Astrocyte (in vitro differentiated cells and primary cell): ENCODE measurements around the gene STC2. TPM values are rescaled to one million over a fixed set of nuclear protein-coding genes. Genes with fewer than 3 reads are reported as not detected.

Experiments
- DNase-seq: peaks from one replicate; pipeline ENCODE4 v3.0.0-alpha.2; 2010; ENCODE audit warnings: low read depth
- FAIRE-seq: peaks from 2 replicates; lab custom pipeline; 2011; peaks lifted over from hg19 to GRCh38; lab: Jason Lieb, UNC
- H2AFZ ChIP-seq: 2 replicates; pipeline ENCODE4 v1.6.0; 2012; ENCODE audit warnings: low read depth, low read length, inconsistent platforms
- H3K27ac ChIP-seq: 2 replicates; pipeline ENCODE4 v1.5.1; 2011; ENCODE audit warnings: low read depth, low read length, inconsistent platforms
- H3K27me3 ChIP-seq: 2 replicates; pipeline ENCODE4 v1.6.0; 2011; ENCODE audit warnings: low read length, inconsistent platforms; ENCODE audit not compliant: insufficient read depth
- H3K36me3 ChIP-seq: 2 replicates; pipeline ENCODE4 v1.5.1; 2011; ENCODE audit warnings: low read length, inconsistent platforms; ENCODE audit not compliant: insufficient read depth
- H3K4me1 ChIP-seq: 2 replicates; pipeline ENCODE4 v1.5.1; 2011; ENCODE audit warnings: low read length, inconsistent platforms; ENCODE audit not compliant: insufficient read depth
- H3K4me2 ChIP-seq: 2 replicates; pipeline ENCODE4 v1.6.0; 2012; ENCODE audit warnings: low read length, inconsistent platforms
- H3K4me3 ChIP-seq: 2 replicates; pipeline ENCODE4 v1.5.1; 2011; ENCODE audit warnings: low read depth, mild to moderate bottlenecking, low read length, inconsistent platforms; ENCODE audit not compliant: insufficient read depth
- H3K79me2 ChIP-seq: 2 replicates; pipeline ENCODE4 v1.6.0; 2012; ENCODE audit warnings: mild to moderate bottlenecking, low read length, inconsistent platforms; ENCODE audit not compliant: insufficient read depth
- H3K9ac ChIP-seq: 2 replicates; pipeline ENCODE4 v1.6.0; 2012; ENCODE audit warnings: mild to moderate bottlenecking, low read length, inconsistent platforms
- H3K9me3 ChIP-seq: 2 replicates; pipeline ENCODE4 v1.5.1; 2012; ENCODE audit warnings: low read depth, mild to moderate bottlenecking, low read length, inconsistent platforms; ENCODE audit not compliant: insufficient read depth
- H4K20me1 ChIP-seq: 2 replicates; pipeline ENCODE4 v1.6.0; 2012; ENCODE audit warnings: low read length, inconsistent platforms; ENCODE audit not compliant: insufficient read depth
- H3K27ac Mint-ChIP-seq: one replicate; pipeline ENCODE4 v1.8.0; 2021; ENCODE audit warnings: mild to moderate bottlenecking, mixed read lengths; ENCODE audit not compliant: unreplicated experiment
- H3K27me3 Mint-ChIP-seq: one replicate; pipeline ENCODE4 v1.8.0; 2021; ENCODE audit warnings: low read depth, mixed read lengths; ENCODE audit not compliant: unreplicated experiment
- H3K36me3 Mint-ChIP-seq: one replicate; pipeline ENCODE4 v1.8.0; 2021; ENCODE audit warnings: low read depth, mixed read lengths; ENCODE audit not compliant: unreplicated experiment
- H3K4me1 Mint-ChIP-seq: one replicate; pipeline ENCODE4 v1.8.0; 2021; ENCODE audit warnings: low read depth, mixed read lengths; ENCODE audit not compliant: unreplicated experiment
- H3K4me3 Mint-ChIP-seq: one replicate; pipeline ENCODE4 v1.8.0; 2021; ENCODE audit warnings: mild to moderate bottlenecking, moderate library complexity, mixed read lengths; ENCODE audit not compliant: unreplicated experiment
- H3K9me3 Mint-ChIP-seq: one replicate; pipeline ENCODE4 v1.8.0; 2021; ENCODE audit warnings: mild to moderate bottlenecking, mixed read lengths; ENCODE audit not compliant: unreplicated experiment
- CTCF ChIP-seq: IDR thresholded peaks from 2 replicates; pipeline ENCODE4 v1.5.1; 2011; ENCODE audit warnings: low read depth, mild to moderate bottlenecking, inconsistent platforms, low read length, moderate library complexity; ENCODE audit not compliant: insufficient read depth
- EZH2 ChIP-seq: IDR thresholded peaks from 2 replicates; pipeline ENCODE4 v1.6.1; 2012; ENCODE audit warnings: mild to moderate bottlenecking, low read length, inconsistent platforms; ENCODE audit not compliant: insufficient read depth
- total RNA-seq: library from RNA; stranded (reverse); gene quantifications from 2 replicates; pipeline ENCODE4 v1.2.1, GENCODE V29; 2021

STC2 gene
- total RNA-seq, 1 donor from 2014 or later = 206 TPM

- Histone ChIP-seq H3K36me3 (no peaks in the 10 kb centered on the region), H4K20me1 (no peaks in the 10 kb centered on the region), H3K27ac (no peak overlapping the region), H3K9ac (no peak overlapping the region), H2AFZ (peak overlapping the region; percentile 77), H3K79me2 (no peaks in the 10 kb centered on the region), H3K27me3 (peaks cover 28% of the 10 kb centered on the region), H3K9me3 (peaks cover 3% of the 10 kb centered on the region), H3K4me3 (peak overlapping the region; percentile 46), H3K4me2 (peak overlapping the region; percentile 80), H3K4me1 (peaks cover 8% of the 10 kb centered on the region)
- DNase-seq = peak; percentile 30
- FAIRE-seq = no peak
- TF ChIP-seq EZH2 (no peak), CTCF (peak; percentile 37)
- peaks cover 52% of the 10 kb centered on the region for H3K27me3 Mint-ChIP-seq
- H3K27ac Mint-ChIP-seq = no peak overlapping the region
- H3K9me3 Mint-ChIP-seq = no peaks in the 10 kb centered on the region
- peak overlapping the region; percentile 55 for H3K4me3 Mint-ChIP-seq
- H3K4me1 Mint-ChIP-seq = no peaks in the 10 kb centered on the region
- H3K36me3 Mint-ChIP-seq = no peaks in the 10 kb centered on the region
Observed at GRCh38 chr5:173283318-173284288, 44.6 kb downstream of the STC2 start.

GRCh38 chr5:173282916-173283315 is 45.3 kb downstream of the STC2 start:
- no peak for FAIRE-seq

More at GRCh38 chr5:173282916-173283315, 45.3 kb downstream of the STC2 start:
- Histone ChIP-seq H2AFZ (no peak overlapping the region), H3K27me3 (peaks cover 28% of the 10 kb centered on the region), H3K4me3 (no peak overlapping the region), H3K9me3 (peaks cover 3% of the 10 kb centered on the region), H4K20me1 (no peaks in the 10 kb centered on the region), H3K27ac (no peak overlapping the region), H3K79me2 (no peaks in the 10 kb centered on the region), H3K9ac (no peak overlapping the region), H3K36me3 (no peaks in the 10 kb centered on the region), H3K4me2 (no peak overlapping the region), H3K4me1 (peaks cover 8% of the 10 kb centered on the region)
- Mint-ChIP-seq H3K9me3 (no peaks in the 10 kb centered on the region), H3K27me3 (peaks cover 48% of the 10 kb centered on the region), H3K27ac (no peak overlapping the region), H3K4me3 (no peak overlapping the region), H3K4me1 (no peaks in the 10 kb centered on the region), H3K36me3 (no peaks in the 10 kb centered on the region)
- DNase-seq = no peak
- no peak for TF ChIP-seq CTCF
- no peak for TF ChIP-seq EZH2
